HG03520 (cell line): ENCODE results near the gene LRRC27.
"Not testable (repeated sequence)": the region's sequence is repeated elsewhere in the genome, so short reads cannot be mapped to it uniquely, and the experiment has no call there.

Source experiments
- ATAC-seq: cut with Tn5 transposase; IDR thresholded peaks from one replicate; pipeline ENCODE4 v1.9.1; 2021; ENCODE audit warnings: mild to moderate bottlenecking, moderate library complexity; ENCODE audit not compliant: unreplicated experiment

The LRRC27 gene

GRCh38 chr10:132370426-132371340, 38.7 kb downstream of the LRRC27 start:
- ATAC-seq: no peak

- ATAC-seq: no peak
Measured at GRCh38 chr10:132371641-132372081, 39.7 kb downstream of the LRRC27 start.

- no peak for ATAC-seq
Measured at GRCh38 chr10:132372516-132373095, 40.6 kb downstream of the LRRC27 start.

- ATAC-seq: no peak
Measured at GRCh38 chr10:132373241-132373955, 41.4 kb downstream of the LRRC27 start.

- ATAC-seq: no peak
Measured at GRCh38 chr10:132374176-132374575, 42.2 kb downstream of the LRRC27 start.

- ATAC-seq: no peak
Measured at GRCh38 chr10:132374612-132375011, 42.6 kb downstream of the LRRC27 start.

- ATAC-seq: no peak
Measured at GRCh38 chr10:132375116-132375794, 43.3 kb downstream of the LRRC27 start.

- ATAC-seq: no peak
Measured at GRCh38 chr10:132375795-132376297, 43.9 kb downstream of the LRRC27 start.

GRCh38 chr10:132376394-132376851, 44.4 kb downstream of the LRRC27 start:
- no peak for ATAC-seq

GRCh38 chr10:132377326-132377725, 45.3 kb downstream of the LRRC27 start:
- no peak for ATAC-seq

GRCh38 chr10:132379026-132379425, 47.0 kb downstream of the LRRC27 start:
- not testable (repeated sequence) for ATAC-seq

- ATAC-seq: not testable (repeated sequence)
Measured at GRCh38 chr10:132380986-132381385, 49.0 kb downstream of the LRRC27 start.

GRCh38 chr10:132381741-132382140, 49.7 kb downstream of the LRRC27 start:
- no peak for ATAC-seq

GRCh38 chr10:132382231-132382922, 50.4 kb downstream of the LRRC27 start:
- ATAC-seq: no peak

GRCh38 chr10:132383101-132383500, 51.1 kb downstream of the LRRC27 start:
- ATAC-seq: no peak

GRCh38 chr10:132383751-132384196, 51.8 kb downstream of the LRRC27 start:
- no peak for ATAC-seq

GRCh38 chr10:132384618-132385388, 52.8 kb downstream of the LRRC27 start:
- ATAC-seq: no peak

- no peak for ATAC-seq
Measured at GRCh38 chr10:132385389-132385667, 53.3 kb downstream of the LRRC27 start.

GRCh38 chr10:132385721-132386418, 53.9 kb downstream of the LRRC27 start:
- ATAC-seq: no peak
